Panc1 (cell line): ENCODE measurements around the gene UBE2L5. TPM values are rescaled to one million over a fixed set of nuclear protein-coding genes. Genes with fewer than 3 reads are reported as not detected.
"Not testable (repeated sequence)": the region's sequence is repeated elsewhere in the genome, so short reads cannot be mapped to it uniquely, and the experiment has no call there.

Source experiments
- ATAC-seq: fragments of 200-7000 bp; cut with Tn5 transposase; 2 replicates; pipeline ENCODE4 v1.9.1; 2020; ENCODE audit warnings: mild to moderate bottlenecking, moderate library complexity
- BruUV-seq: library from RNA; stranded (reverse); fragments of 400-500 nt; replicated peaks from 2 replicates; lab custom pipeline; 2021; lab: Mats Ljungman, UMichigan
- CTCF ChIA-PET: fragments of 300-600 bp; sonication (Branson Sonifier 250); formaldehyde crosslinking; loops from one replicate; lab custom pipeline; 2022; ENCODE audit warnings: antibody characterized with exemption; lab: Charles Lee
- POLR2A ChIA-PET: fragments of 300-600 bp; sonication (Branson Sonifier 250); formaldehyde crosslinking; loops from one replicate; lab custom pipeline; 2022; ENCODE audit warnings: antibody characterized with exemption; lab: Charles Lee
- DNase-seq: peaks from one replicate; pipeline ENCODE4 v3.0.0-alpha.2; 2010; ENCODE audit warnings: low read depth, low spot score
- H3K27ac ChIP-seq: 2 replicates; pipeline ENCODE4 v1.5.1; 2011; ENCODE audit warnings: mild to moderate bottlenecking, low read length, inconsistent platforms
- H3K27me3 ChIP-seq: fragments of 200-500 bp; sonication (Bioruptor generic); 2 replicates; pipeline ENCODE4 v1.6.0; 2014; ENCODE audit warnings: low read length, inconsistent platforms; ENCODE audit not compliant: control insufficient read depth, insufficient read depth
- H3K36me3 ChIP-seq: fragments of 200-500 bp; sonication (Bioruptor generic); 2 replicates; pipeline ENCODE4 v1.5.1; 2014; ENCODE audit warnings: inconsistent platforms, mild to moderate bottlenecking, low read length, moderate library complexity; ENCODE audit not compliant: control insufficient read depth, insufficient read depth
- H3K4me1 ChIP-seq: 2 replicates; pipeline ENCODE4 v1.5.1; 2011; ENCODE audit warnings: inconsistent platforms, mild to moderate bottlenecking, low read length, moderate library complexity; ENCODE audit not compliant: control insufficient read depth, insufficient read depth
- H3K4me3 ChIP-seq, 2 experiments: 2 replicates each; pipeline ENCODE4 v1.5.1; 2011 to 2012; ENCODE audit warnings: low read depth in 2 of 2, low read length in 2 of 2, mild to moderate bottlenecking in 2 of 2, inconsistent platforms in 1 of 2, moderate library complexity in 1 of 2
- H3K9me3 ChIP-seq: fragments of 200-500 bp; sonication (Bioruptor generic); 2 replicates; pipeline ENCODE4 v1.5.1; 2014; ENCODE audit warnings: low read depth, mild to moderate bottlenecking, inconsistent platforms, low read length, moderate library complexity; ENCODE audit not compliant: control insufficient read depth, insufficient read depth
- POLR2AphosphoS5 ChIP-seq: IDR thresholded peaks from 2 replicates; pipeline ENCODE4 v1.6.1; 2012; ENCODE audit warnings: mild to moderate bottlenecking, low read depth, low read length, moderate library complexity
- SIN3A ChIP-seq: IDR thresholded peaks from 2 replicates; pipeline ENCODE4 v1.6.1; 2012; ENCODE audit warnings: low read depth, mild to moderate bottlenecking, low read length, moderate library complexity, borderline replicate concordance; ENCODE audit not compliant: insufficient read depth
- TCF7L2 ChIP-seq: IDR thresholded peaks from 2 replicates; pipeline ENCODE4 v1.6.1; 2011; ENCODE audit warnings: mild to moderate bottlenecking, low read depth, low read length, inconsistent platforms
- in situ Hi-C: cut with HindIII; loops from 2 replicates; pipeline ENCODE4 v1.10.0; 2016; ENCODE audit warnings: low sequenced_read_pairs, low pct_unique_long_range_greater_than_20kb
- intact Hi-C: fragments of 100-400 bp; cut with micrococcal nuclease; formaldehyde crosslinking; loops from one replicate; pipeline ENCODE4 v1.10.0; 2022; ENCODE audit not compliant: unreplicated experiment
- total RNA-seq: library from RNA; stranded (reverse); gene quantifications from one replicate; pipeline ENCODE4 v1.2.1, GENCODE V29; 2021; ENCODE audit not compliant: unreplicated experiment
- TF ChIP-seq, protein P1 (sequence below): fragments of 450-650 bp; IDR thresholded peaks from 2 replicates; pipeline ENCODE4 v1.5.1; 2017; ENCODE audit warnings: mild to moderate bottlenecking
- TF ChIP-seq, protein P2 (sequence below), 2 experiments: IDR thresholded peaks; 2 replicates each; pipeline ENCODE4 v1.6.1; 2011 to 2012; ENCODE audit warnings: low read depth in 2 of 2, control low read depth in 1 of 2, low read length in 1 of 2, mild to moderate bottlenecking in 1 of 2, moderate library complexity in 1 of 2; ENCODE audit not compliant: insufficient read depth in 1 of 2

Gene UBE2L5
- total RNA-seq, 1 experiment from 2014 or later = not detected

DNA sequence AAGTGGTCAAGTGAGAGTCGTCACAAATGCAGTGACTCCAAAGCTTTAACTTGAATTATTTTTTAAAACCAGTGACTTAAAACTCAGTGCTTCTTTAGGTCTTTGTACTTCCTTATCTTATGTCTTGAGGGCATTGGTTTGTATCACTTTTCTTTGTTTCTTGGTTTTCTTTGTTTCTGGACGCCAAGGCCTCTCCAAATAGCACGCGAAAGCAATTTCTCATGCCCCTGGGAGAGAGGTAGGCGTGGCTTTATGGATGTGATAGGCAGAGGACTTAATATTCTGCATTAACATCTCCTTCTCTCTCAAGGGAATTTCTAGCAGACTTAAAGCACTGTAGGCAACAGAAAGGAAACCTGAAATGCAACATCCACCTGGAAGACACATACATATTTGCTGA is 20.6 kb downstream of the UBE2L5 start:
- CTCF ChIA-PET = no interaction called here
- DNase-seq = no peak
- Histone ChIP-seq H3K4me3 (no peak overlapping the region), H3K9me3 (no peaks in the 10 kb centered on the region), H3K4me1 (0 out of 2 replicates have a peak, but pooled peaks cover 3% of the 10 kb centered on the region), H3K36me3 (no peaks in the 10 kb centered on the region), H3K27ac (no peak overlapping the region), H3K27me3 (no peaks in the 10 kb centered on the region)
- BruUV-seq = no TSS peak
- in situ Hi-C loops = no loop called here
- TF ChIP-seq, protein P1, sequence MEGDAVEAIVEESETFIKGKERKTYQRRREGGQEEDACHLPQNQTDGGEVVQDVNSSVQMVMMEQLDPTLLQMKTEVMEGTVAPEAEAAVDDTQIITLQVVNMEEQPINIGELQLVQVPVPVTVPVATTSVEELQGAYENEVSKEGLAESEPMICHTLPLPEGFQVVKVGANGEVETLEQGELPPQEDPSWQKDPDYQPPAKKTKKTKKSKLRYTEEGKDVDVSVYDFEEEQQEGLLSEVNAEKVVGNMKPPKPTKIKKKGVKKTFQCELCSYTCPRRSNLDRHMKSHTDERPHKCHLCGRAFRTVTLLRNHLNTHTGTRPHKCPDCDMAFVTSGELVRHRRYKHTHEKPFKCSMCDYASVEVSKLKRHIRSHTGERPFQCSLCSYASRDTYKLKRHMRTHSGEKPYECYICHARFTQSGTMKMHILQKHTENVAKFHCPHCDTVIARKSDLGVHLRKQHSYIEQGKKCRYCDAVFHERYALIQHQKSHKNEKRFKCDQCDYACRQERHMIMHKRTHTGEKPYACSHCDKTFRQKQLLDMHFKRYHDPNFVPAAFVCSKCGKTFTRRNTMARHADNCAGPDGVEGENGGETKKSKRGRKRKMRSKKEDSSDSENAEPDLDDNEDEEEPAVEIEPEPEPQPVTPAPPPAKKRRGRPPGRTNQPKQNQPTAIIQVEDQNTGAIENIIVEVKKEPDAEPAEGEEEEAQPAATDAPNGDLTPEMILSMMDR = no peak
- TF ChIP-seq POLR2AphosphoS5 = no peak
- TF ChIP-seq, protein P2, sequence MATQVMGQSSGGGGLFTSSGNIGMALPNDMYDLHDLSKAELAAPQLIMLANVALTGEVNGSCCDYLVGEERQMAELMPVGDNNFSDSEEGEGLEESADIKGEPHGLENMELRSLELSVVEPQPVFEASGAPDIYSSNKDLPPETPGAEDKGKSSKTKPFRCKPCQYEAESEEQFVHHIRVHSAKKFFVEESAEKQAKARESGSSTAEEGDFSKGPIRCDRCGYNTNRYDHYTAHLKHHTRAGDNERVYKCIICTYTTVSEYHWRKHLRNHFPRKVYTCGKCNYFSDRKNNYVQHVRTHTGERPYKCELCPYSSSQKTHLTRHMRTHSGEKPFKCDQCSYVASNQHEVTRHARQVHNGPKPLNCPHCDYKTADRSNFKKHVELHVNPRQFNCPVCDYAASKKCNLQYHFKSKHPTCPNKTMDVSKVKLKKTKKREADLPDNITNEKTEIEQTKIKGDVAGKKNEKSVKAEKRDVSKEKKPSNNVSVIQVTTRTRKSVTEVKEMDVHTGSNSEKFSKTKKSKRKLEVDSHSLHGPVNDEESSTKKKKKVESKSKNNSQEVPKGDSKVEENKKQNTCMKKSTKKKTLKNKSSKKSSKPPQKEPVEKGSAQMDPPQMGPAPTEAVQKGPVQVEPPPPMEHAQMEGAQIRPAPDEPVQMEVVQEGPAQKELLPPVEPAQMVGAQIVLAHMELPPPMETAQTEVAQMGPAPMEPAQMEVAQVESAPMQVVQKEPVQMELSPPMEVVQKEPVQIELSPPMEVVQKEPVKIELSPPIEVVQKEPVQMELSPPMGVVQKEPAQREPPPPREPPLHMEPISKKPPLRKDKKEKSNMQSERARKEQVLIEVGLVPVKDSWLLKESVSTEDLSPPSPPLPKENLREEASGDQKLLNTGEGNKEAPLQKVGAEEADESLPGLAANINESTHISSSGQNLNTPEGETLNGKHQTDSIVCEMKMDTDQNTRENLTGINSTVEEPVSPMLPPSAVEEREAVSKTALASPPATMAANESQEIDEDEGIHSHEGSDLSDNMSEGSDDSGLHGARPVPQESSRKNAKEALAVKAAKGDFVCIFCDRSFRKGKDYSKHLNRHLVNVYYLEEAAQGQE (IDR thresholded peaks at IDR 0.05; ENCODE audit: insufficient read depth in 1 of 2, low read depth in 2 of 2, low read length in 1 of 2) = no peak
- no peak for TF ChIP-seq SIN3A
- no peak for TF ChIP-seq TCF7L2
- POLR2A ChIA-PET = no interaction called here
- intact Hi-C loops = no loop called here
- no peak for ATAC-seq

DNA sequence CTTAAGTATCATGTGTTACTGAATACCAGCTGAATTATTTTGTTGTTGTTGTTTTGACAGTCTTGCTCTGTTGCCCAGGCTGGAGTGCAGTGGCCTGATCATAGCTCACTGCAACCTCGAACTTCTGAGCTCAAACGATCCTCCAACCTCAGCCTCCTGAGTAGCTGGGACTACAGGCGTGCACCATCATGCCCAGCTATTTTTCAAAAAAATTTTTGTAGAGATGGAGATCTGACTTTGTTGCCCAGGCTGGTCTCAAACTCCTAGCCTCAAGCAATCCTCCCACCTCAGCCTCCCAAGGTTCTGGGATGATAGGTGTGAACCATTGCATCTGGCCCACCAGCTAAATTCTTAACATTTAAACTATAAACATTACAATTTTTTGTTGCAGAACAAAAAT is 21.2 kb downstream of the UBE2L5 start:
- POLR2A ChIA-PET, DNase-seq, CTCF ChIA-PET: not testable (repeated sequence)

DNA sequence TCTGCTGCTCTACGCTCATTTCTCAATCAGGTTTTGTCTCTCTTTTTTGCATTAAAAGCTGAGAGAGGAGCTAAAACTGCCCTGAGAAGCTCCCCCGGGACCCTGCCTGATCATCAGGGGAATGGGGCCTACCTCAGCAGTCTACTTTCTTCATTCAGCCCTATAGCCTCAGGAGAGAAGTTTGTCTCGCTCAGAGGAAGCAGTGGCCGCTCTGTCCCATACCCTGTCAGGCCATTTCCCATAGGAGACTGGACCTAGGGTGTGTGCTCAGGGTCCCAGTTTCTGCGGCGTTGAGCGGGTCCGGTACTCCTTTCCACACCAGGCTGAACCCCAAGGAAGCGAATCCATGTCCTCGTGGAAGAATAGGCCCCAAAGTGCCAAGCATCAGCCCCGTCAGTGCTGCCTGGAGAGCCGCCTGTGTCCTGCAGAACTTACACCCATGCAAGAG is 21.7 kb downstream of the UBE2L5 start:
- Histone ChIP-seq H3K27me3 (no peaks in the 10 kb centered on the region), H3K4me3 (no peak overlapping the region), H3K27ac (no peak overlapping the region), H3K4me1 (0 out of 2 replicates have a peak, but pooled peaks cover 3% of the 10 kb centered on the region), H3K36me3 (no peaks in the 10 kb centered on the region), H3K9me3 (no peaks in the 10 kb centered on the region)
- DNase-seq = no peak
- TF ChIP-seq, protein P2 (IDR thresholded peaks at IDR 0.05; ENCODE audit: insufficient read depth in 1 of 2, low read depth in 2 of 2, low read length in 1 of 2) = no peak
- TF ChIP-seq TCF7L2 = no peak
- TF ChIP-seq POLR2AphosphoS5 = no peak
- no peak for TF ChIP-seq SIN3A
- TF ChIP-seq, protein P1 = no peak
- no peak for ATAC-seq
- no TSS peak for BruUV-seq
- intact Hi-C loops (no loop called here), in situ Hi-C loops (no loop called here)
- ChIA-PET POLR2A (no interaction called here), CTCF (no interaction called here)

More for the DNA sequence above, 21.2 kb downstream of the UBE2L5 start:
- H3K4me3 ChIP-seq, ATAC-seq, H3K27ac ChIP-seq, H3K36me3 ChIP-seq, intact Hi-C loops, BruUV-seq, H3K27me3 ChIP-seq, H3K4me1 ChIP-seq, H3K9me3 ChIP-seq, in situ Hi-C loops: not testable (repeated sequence)
